Measurements from ENCODE around the gene SPANXB1. TPM values are rescaled to one million over a fixed set of nuclear protein-coding genes. Genes with fewer than 3 reads are reported as not detected.

The SPANXB1 gene
- total RNA-seq, 1 experiment from 2014 or later, result not detected

DNA sequence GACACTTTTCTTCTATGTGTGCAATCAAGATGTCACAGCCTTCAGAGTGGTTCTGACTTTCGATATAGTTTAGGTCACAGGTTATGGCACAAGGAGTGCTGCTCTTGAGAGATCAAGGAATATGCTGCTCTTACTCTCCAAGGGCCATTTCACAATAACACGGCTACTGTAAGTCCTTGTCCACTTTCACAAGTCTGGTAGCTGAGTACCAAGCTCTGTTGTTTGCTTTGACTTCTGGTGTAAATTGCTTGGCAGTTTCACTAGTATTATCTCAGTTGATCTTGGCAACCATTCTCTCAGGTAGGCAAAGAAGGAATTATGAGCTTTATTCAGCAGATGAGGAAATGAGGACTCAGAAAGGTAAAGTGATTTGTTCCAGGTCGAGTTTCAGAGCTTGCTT, 35.4 kb upstream of the SPANXB1 start:
- H3K9me3 Mint-ChIP-seq, result peaks cover 61 to 65% of the 10 kb centered on the region in 2 experiments

More for the DNA sequence above, 35.4 kb upstream of the SPANXB1 start:
- no peak overlapping the region for H3K56ac ChIP-seq (ENCODE audit: insufficient read length, low read depth, low read length)
- H3K14ac ChIP-seq (ENCODE audit: insufficient read depth, low read length), result no peak overlapping the region
- no peak overlapping the region for H3K4me3 Mint-ChIP-seq
- H4K5ac ChIP-seq (ENCODE audit: insufficient read length, low read depth, low read length), result no peak overlapping the region
- H3K79me2 ChIP-seq (ENCODE audit: insufficient read depth, low read length), result no peaks in the 10 kb centered on the region
- H3K4ac ChIP-seq (ENCODE audit: low read depth, low read length), result no peak overlapping the region
- no peak for DNase-seq
- H3K4me2 ChIP-seq (ENCODE audit: insufficient read depth, insufficient read length, low read length), result no peak overlapping the region
- H2BK20ac ChIP-seq (ENCODE audit: low read depth, low read length, poor library complexity, severe bottlenecking), result no peak overlapping the region
- no peaks in the 10 kb centered on the region for H3K4me1 ChIP-seq (ENCODE audit: insufficient read depth, low read length)
- no peaks in the 10 kb centered on the region for H3K23me2 ChIP-seq (ENCODE audit: insufficient read length, low read depth, low read length, poor library complexity, severe bottlenecking)
- no peaks in the 10 kb centered on the region for H4K20me1 ChIP-seq (ENCODE audit: control insufficient read depth, insufficient read depth, insufficient read length)
- no peak overlapping the region for H3T11ph ChIP-seq (ENCODE audit: low read length)
- H3K27ac ChIP-seq (ENCODE audit: insufficient read length, low read depth, low read length), result no peak overlapping the region
- no peaks in the 10 kb centered on the region for H3K4me1 Mint-ChIP-seq
- no peak overlapping the region for H3K23ac ChIP-seq (ENCODE audit: insufficient read length, low read depth, low read length)
- H2AK5ac ChIP-seq (ENCODE audit: insufficient read length, low read length), result no peak overlapping the region
- no peak overlapping the region for H4K8ac ChIP-seq (replicated peaks; ENCODE audit: insufficient read length, low read depth, low read length)
- H3K27ac Mint-ChIP-seq, result no peak overlapping the region
- no peak overlapping the region for H2BK120ac ChIP-seq (ENCODE audit: low read depth, low read length, poor library complexity, severe bottlenecking)
- peaks cover 0 to 4% (median 2%) of the 10 kb centered on the region in 3 experiments; a peak in 3 of 7 replicates for H3K36me3 Mint-ChIP-seq (ENCODE audit: insufficient read depth in 1 of 3, low read depth in 3 of 3)
- WGBS (ENCODE audit: extremely low coverage, insufficient read length, low lambda C conversion rate), result no CpG with 5 or more reads among the region's 3 CpGs
- no peak overlapping the region for H2BK12ac ChIP-seq (ENCODE audit: insufficient read length, low read depth, low read length)
- TF ChIP-seq CTCF (conservative IDR thresholded peaks at IDR 0.05), result no peak
- H3K27me3 Mint-ChIP-seq (ENCODE audit: low read depth), result no peaks in the 10 kb centered on the region; the same call in none of the 2 replicates
- no peaks in the 10 kb centered on the region for H3K27me3 ChIP-seq (ENCODE audit: insufficient read depth, low read length)
- H2BK5ac ChIP-seq (ENCODE audit: insufficient read length, low read length), result no peak overlapping the region
- no peak overlapping the region for H2BK15ac ChIP-seq (ENCODE audit: low read depth, low read length)
- no peaks in the 10 kb centered on the region for H3K79me1 ChIP-seq (ENCODE audit: insufficient read depth, low read depth, low read length, poor library complexity, severe bottlenecking)
- H2AFZ ChIP-seq (ENCODE audit: low read length), result no peak overlapping the region
- H3K9me3 ChIP-seq (ENCODE audit: control insufficient read depth, low read depth, low read length), result peaks cover 10% of the 10 kb centered on the region
- no peak overlapping the region for H3K9ac ChIP-seq (ENCODE audit: extremely low read depth, insufficient read length, low read length)
- no peak overlapping the region for H4K91ac ChIP-seq (ENCODE audit: insufficient read length, low read depth, low read length)
- no peak overlapping the region for H3K18ac ChIP-seq (ENCODE audit: insufficient read length, low read depth, low read length)

All from H9 (cell line).